HT1080 (cell line): Measurements from ENCODE around the gene TNFSF9. TPM values are rescaled to one million over a fixed set of nuclear protein-coding genes. Genes with fewer than 3 reads are reported as not detected.
"Not testable (repeated sequence)": the region's sequence is repeated elsewhere in the genome, so short reads cannot be mapped to it uniquely, and the experiment has no call there.

ENCODE experiments used
- DNase-seq: peaks from one replicate; pipeline ENCODE4 v3.0.0-alpha.2; 2015; ENCODE audit warnings: low read depth
- total RNA-seq: library from RNA; depleted of rRNA; stranded (reverse); fragments of >200 nt; shearing (Covaris generic); gene quantifications from 2 replicates; pipeline ENCODE4 v1.2.3, GENCODE V29; 2014

Gene TNFSF9
- total RNA-seq, 1 experiment from 2014 or later: 45.9 TPM

DNA sequence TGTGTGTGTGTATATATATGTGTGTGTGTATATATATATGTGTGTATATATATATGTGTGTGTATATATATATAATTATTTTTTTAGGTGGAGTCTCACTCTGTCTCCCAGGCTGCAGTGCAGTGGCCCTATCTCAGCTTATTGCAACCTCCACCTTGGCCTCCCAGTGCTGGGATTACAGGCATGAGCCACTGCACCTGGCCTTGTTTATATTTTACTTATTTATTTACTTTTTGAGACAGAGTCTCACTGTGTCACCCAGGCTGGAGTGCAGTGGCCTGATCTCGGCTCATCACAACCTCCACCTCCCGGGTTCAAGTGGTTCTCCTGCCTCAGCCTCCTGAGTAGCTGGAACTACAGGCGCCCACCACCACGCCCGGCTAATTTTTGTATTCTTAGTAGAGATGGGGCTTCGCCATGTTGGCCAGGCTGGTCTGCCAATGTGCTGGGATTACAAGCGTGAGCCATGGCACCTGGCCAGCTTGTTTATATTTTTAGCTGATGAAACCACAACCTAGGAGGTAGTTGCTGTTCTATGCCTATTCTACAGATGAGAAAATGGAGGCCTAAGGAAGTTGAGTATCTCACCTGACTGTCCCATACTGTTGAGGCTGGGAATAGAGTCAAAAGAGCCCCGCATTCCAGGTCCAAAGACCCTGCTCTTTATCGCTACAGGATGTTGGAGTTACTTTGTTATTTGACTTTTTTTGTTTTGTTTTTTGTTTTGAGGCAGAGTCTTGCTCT is 22.6 kb upstream of the TNFSF9 start:
- DNase-seq: not testable (repeated sequence)

DNA sequence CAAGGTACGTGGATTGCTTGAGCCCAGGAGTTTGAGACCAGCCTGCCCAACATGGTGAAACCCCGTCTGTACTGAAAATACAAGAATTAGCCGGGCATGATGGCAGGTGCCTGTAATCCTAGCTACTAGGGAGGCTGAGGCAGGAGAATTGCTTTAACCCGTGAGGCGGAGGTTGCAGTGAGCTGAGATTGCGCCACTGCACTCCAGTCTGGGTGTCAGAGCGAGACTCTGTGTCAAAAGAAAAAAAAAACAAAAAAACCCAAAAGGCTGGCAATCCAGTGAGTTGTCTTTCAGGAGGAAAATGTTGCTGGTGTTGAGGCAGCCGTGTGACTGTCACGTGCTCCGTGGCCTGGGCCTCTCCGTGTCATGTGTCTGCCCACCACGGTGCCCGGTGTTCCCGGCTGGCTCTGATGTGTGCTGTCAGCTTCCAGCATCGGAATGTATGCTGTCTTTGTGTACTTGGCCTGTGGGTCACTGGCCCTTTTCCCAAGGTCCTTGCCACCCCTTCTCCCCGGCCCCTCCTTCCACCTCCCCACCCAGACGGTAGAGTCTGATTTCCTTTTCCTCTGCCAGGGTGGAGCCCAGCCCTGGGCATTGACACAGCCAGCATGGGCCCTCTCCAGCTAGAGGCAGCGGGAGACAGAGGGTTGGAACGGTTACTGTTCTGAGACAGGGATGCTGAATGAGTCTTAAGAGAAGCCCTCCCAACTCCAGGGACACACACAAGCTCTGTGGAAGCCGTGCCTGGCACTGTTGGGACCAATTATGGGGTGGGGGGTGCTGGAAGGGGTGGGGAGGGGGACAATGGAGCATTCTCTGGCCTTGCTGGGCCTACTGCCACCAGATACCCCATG is 21.5 kb upstream of the TNFSF9 start:
- no peak for DNase-seq

DNA sequence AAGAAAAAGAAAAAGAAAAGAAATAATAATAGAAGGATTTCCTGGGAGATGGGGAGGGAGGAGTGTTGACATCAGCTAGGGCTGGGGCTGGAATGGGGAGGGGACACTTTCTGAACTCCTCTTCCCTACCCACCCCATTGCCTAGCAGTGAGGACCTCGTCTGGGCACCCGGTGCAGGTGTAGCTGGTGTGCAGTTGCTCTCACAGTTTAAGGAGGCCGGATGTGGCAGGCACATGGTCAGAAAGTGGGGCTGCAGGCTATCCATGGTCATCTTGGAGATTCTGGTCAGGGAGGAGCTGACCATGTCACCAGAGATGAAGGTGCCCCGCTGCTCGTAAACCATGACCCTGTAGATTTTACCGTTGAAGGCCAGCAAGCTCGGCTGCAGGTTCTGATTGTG is 20.2 kb upstream of the TNFSF9 start:
- DNase-seq: no peak

DNA sequence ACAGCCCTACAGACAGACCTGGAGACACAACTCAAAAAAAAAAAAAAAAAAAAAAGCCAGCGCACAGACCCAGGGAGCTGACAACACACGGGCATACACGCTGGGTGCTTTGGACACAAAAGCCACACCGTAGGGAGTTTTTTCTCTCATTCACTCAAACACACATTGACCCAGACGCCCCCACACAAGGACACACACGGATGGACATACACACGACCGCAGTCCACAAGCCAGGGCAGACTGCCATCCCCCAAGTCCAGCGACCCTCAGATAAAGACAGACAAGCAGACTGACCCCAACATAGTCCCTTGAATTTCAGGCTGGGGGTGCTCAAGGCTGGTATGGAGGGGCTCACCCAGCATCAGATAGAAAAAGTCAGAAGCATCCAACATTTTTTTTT is 16.7 kb upstream of the TNFSF9 start:
- no peak for DNase-seq

DNA sequence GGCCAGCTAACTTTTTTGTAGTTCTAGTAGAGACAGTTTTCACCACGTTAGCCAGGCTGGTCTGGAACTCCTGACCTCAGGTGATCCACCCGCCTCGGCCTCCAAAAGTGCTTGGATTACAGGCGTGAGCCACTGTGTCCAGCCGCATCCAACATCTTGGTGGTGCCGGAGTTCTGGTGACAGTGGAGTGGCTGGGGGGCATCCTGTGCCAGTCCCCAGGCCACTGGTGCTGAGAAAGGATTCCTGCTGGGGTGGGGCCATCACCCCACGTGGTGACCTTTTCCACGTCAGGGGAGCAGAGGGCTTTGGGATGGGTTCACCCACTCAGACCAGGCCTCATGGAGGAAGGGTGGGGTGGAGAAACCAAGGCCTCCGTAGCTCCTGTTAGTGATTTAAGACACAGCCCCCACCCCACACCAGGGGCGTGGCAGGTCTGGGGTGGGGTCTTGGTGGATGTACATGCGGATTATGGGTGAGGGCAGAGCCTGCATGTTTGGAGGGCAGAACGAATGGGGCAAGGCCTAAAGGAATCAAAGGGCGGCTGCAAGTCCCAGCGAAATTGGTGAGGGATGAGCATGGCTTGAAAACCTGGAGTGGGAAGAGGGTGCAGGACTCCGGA is 15.8 kb upstream of the TNFSF9 start:
- no peak for DNase-seq

DNA sequence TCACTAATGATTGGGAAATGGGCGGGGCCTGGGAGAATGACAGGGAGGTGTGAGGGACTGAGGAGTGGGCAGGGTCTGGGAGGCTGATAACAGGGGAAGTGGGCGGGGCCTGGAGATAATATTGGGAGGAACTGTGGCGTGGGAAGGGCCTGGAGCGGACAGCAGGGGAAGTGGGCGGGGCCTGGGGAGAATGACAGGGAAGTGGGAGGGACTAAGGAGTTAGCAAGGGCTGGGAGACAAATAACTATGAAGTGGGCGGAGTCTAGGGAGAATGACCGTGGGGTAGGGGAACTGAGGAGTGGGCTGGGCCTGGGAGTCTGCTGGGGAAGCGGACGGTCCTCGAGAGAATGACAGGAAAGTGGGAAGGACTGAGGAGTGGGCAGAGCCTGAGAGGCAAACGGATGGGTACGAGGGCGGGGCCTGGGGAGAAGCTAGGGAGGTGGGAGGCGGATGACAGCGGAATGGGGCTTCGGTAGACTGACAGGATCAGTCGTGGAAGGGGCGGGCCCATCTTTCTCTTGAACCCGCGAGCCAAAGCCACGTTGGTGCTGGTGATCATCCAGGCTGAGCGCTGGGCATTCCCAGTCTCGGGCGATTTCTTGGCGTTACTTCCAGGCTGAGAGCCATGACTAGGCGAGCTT is 14.7 kb upstream of the TNFSF9 start:
- DNase-seq: peak; percentile 83

DNA sequence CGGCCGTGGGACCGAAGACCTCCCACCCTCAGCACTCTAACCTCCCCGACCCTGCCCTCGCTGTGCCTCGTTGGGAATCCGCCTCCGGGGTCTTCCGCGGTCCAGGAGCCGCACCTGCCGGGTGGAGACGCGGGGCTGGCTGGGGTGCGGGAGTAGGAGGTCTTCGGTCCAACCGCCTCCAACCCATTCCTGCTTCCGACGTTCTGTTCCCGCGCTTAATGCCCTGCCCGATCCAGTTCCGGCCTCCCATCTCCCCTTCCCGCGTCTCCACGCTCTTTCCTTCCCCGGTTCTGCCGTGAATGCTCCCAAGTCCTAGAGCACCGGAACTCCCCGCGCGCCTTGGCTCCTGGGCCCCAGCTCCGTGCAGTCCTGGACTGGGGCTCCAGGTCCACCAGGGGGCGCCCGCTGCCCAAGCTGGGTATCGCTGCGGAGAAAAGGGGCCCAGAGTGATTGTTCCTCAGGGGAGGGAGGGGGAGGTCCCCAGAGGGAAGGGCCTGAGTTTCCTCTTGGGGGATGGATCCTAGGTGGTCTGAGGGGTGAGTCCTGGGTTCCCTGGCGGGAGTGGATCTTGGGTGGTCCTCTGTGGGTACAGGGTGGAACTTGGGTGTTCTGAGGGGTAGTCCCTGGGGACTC is 14.1 kb upstream of the TNFSF9 start:
- DNase-seq: peak; percentile 73

DNA sequence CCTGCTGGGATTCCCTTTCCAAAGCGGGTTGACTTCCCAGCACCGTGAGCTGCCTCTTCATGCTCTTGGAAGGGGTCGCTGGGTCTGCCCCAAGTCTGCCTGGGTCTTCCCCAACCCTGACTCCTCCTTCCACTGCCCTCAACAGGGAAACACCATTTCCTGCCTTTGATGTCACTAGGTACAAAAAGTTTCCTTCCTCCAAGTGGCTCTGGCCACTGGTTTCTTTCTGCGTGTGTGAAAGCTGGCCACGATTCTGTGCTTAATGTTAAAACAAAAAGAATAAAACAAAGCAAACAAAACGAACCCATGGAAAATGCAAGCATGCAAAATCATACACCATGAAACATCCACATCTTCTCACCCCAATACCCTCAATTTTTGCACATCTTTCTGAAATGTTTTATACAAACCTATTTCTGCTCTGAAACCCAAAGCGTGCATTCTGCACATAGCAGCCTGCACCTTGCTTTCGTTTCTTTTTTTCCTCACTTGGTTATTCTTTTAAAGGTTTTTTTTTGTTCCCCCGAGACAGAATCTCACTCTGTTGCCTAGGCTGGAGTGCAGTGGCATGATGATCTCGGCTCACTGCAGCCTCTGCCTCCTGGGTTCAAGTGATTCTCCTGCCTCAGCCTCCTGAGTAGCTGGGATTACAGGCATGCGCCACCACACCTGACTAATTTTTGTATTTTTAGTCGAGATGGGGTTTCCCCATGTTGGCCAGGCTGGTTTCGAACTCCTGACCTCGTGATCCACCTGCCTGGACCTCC is 12.5 kb upstream of the TNFSF9 start:
- DNase-seq: no peak

DNA sequence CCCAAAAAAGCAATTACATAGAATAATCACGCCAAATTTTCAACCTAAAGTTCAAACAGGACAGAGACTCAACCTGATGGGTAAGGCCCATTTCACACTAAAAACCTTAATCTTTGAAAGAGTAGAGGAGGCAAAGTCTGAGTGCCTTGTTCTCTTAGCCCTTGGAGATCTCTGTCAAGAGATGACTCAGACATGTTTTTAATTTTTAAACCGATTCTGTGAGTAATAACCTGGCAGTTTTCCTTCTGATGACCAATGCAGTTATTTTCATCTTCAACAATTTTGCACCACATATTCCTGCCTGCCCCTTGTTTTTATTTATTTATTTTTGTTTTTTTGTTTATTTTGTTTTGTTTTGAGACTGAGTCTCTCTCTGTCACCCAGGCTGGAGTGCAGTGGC is 11.5 kb upstream of the TNFSF9 start:
- peak; percentile 80 for DNase-seq

DNA sequence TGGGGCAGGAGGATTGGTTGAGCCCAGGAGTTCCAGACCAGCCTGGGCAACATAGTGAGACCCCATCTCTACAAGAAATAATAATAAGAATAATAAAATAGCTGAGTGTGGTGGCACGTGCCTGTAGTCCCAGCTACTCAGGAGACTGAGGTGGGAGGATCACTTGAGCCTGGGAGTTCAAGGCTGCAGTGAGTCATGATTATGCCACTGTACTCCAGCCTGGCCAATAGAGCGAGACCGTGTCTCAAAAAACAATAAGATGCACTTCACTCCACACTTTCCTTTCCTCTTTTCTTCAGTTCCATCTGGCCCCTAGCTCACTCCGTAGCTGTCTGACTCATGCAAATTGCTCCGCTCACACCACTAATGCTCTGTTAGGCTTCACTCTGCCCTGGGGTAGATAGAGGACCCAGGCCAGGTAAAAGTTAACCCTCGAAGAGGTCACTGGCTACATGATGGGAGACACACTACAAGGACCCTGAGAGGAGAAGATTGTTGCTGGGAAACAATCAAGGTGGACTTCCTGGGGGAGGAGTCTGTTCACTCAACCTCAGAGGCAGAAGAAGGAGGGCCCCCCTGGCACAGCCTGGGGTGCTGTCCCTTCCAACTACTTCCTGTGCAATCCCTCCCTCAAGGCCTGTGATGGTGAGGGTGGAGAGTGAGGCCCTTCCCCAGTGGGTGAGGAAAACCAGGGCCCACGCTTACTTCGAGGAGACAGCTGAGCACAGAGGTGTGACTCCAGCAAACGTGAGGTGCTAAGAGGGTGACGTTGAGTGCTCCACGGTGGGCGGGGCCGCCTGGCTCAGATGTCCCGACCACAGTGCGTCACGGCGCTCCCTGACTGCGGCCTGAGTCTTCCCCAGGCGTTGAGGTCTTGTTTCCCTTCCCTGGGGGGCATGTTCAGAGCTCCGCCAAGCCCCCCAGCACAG is 8.8 kb upstream of the TNFSF9 start:
- peak; percentile 66 for DNase-seq

DNA sequence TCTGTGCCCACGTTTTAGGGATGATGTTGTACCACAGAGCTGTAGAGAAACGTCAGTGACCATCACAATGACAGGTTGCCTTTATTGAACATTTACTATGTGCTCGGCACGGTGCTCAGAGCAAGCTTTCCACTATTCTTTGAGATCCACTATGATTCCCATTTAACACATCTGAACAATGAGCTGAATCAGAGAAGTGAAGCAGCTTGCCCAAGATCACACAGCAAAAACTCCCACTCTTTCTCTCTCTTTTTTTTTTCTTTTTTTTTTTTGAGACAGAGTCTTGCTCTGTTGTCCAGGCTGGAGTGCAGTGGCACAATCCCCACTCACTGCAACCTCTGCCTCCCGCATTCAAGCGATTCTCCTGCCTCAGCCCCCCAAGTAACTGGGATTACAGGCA is 8.1 kb upstream of the TNFSF9 start:
- no peak for DNase-seq

DNA sequence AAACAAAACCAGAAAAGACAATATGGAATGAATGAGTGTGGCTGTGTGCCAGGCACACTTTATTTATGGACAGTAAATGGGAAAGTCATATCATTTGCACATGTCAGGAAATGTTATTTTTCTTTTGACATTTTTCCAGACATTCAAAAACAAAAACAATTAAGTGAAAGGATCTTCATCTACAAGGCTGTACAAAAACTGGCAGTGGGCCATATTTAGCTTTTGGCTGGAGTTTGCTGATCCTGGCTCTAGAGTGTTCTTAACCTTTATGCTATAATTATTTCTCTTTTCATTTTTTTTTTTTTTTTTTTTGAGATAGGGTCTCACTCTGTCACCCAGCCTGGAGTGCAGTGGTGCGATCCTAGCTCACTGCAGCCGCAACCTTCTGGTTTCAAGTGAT is 6.5 kb upstream of the TNFSF9 start:
- DNase-seq: no peak

DNA sequence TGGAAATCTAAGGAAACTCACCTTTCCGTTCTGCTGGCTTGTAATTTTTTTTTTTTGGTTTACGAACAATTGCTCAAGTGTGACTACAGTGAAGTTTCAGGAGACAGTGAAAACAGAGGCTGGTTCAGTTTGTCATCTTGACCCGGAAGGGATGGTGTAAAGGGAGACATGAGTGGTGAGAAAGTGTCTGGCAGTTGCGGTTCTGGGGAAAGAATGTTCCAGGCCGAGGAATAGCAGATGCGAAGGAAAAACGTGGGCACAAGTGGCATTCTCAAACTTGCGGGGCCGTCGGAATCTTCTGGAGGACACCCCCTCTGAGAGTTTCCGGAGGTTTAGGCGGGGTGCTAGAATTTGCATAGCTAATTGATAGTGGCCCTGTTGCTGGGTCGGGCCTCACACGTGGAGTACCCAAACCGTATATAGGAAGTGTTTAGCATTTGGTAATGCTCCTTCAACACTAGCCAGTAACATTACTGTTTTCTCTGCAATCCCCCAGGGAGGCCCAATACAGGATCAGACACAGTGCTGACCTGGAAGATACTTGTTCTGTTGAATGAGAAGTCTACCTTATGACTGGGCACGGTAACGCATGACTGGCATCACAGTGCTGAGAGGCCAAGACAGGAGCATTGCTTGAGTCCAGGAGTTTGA is 2.8 kb upstream of the TNFSF9 start:
- DNase-seq: no peak

DNA sequence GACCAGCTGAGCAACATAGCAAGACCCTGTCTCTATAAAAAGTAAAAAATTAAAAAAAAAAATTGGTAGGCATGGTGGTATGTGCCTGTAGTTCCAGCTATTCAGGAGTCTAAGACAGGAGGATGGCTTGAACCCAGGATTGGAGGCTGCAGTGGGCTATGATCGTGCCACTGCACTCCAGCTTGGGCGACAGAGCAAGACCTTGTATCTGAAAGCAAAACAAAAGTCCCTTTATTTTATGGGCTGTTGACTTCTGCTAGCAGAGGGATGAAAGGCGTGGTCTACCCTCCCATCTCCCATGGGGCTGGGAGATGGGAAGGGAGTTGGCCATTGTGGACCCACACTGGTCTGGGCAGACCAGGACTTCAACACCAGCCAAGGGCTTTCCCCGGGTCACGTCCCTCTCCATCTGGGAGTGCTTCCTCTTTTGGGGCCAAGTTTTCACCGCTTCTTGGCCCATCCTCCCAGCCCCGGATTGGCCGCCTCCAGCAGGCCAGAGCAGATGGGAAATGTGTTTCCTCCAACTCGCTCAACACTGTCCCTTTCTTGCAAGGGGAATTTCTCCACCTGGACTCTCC is 2.2 kb upstream of the TNFSF9 start:
- no peak for DNase-seq

DNA sequence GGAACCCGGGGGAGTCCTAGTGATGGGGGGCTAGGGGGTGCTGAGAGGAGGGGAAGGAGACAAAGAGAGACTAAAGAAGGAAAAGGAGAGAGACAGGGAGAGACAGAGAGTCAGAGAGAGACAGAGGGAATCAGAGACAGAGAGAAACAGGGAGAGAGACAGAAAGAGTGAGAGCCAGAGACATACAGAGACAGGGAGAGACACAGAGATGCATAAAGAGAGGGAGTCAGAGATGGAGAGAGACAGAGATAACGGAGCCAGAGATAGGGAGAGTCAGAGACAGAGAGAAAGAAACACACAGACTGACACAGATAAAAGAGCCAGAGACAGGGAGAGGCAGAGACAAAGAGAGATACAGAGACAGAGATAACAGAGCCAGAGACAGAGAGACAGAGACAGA is 1.5 kb upstream of the TNFSF9 start:
- no peak for DNase-seq

DNA sequence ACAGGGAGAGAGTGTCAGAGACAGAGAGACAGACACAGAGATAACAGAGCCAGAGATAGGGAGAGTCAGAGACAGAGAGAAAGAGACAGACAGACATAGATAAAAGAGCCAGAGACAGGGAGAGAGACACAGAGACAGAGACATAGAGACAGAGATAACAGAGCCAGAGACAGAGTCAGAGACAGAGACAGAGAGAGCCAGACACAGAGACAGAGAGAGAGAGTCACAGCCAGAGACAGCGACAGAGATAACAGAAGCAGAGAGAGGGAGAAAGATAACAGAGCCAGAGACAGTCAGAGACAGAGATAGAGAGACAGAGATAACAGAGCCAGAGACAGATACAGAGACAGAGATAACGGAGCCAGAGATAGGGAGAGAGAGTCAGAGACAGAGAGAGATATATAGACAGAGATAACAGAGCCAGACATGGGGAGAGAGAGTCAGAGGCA is 865 bp upstream of the TNFSF9 start:
- DNase-seq: no peak

DNA sequence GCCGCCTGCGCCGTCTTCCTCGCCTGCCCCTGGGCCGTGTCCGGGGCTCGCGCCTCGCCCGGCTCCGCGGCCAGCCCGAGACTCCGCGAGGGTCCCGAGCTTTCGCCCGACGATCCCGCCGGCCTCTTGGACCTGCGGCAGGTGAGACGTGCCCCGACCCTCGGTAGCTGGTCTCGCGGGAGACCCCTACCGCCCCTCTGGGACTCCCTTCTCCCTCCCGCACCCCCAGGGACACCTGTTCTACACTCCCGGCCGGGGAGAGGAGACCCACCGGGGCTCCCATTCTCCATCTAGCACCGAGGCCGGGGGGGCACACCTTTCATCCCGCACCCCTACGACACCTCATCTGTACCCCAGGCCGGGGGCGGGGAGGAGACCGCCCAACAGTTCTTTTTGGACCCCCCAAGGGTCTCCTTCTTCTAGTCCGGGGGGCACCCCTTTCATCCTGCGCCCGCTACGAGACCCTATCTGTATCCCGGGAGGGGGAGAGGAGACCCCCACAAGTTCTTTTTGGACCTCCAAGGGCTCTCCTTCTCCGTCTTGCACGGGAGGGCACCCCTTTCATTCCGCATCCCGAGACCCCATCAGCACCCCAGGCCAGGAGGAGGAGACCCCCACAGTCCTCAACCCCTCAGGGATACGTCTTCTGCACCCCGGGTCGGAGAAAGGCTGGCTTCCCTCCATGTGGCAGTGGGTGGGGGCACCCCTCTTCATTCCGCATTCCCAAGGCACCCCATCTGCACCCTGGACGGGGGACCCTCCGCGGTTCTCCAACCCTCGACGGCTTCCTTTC is 533 bp downstream of the TNFSF9 start:
- no peak for DNase-seq

DNA sequence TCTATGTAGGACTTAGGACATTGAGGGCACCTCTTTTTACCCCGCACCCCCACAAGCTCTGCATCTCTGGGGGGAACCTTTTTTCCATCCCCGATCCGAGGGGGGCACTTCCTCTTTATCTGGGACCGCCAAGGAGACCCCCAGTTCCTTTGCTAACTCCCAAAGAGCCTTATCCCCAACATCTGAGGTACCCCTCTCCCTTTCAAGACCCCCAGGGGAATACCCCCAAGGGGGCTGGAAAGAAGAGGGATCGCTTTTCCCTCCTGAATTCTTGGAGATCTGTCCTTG is 1.1 kb downstream of the TNFSF9 start:
- no peak for DNase-seq
